Fibroblast of the conjunctiva (primary cell): ENCODE results near the gene LAMC3.

Experiments used
- DNase-seq: peaks from one replicate; pipeline ENCODE4 v3.0.0-alpha.2; 2010; ENCODE audit warnings: low read depth

Gene LAMC3

GRCh38 chr9:131011274-131012022 is 2.5 kb downstream of the LAMC3 start:
- no peak for DNase-seq

DNA sequence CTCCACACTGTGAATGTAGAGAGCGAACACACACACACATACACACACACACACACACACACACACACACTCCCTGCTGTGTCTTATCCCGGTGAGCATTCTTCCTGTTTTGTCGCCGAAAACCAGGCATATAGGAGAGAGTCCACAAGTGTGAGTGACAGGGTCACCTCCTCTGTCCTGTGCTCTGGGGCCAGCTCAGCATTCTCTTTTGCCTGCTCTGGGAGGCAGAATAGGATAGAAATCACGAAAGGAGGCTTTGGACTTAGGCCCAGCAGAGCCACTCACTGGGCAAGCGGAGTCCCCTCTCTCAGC is 3.0 kb downstream of the LAMC3 start:
- no peak for DNase-seq

DNA sequence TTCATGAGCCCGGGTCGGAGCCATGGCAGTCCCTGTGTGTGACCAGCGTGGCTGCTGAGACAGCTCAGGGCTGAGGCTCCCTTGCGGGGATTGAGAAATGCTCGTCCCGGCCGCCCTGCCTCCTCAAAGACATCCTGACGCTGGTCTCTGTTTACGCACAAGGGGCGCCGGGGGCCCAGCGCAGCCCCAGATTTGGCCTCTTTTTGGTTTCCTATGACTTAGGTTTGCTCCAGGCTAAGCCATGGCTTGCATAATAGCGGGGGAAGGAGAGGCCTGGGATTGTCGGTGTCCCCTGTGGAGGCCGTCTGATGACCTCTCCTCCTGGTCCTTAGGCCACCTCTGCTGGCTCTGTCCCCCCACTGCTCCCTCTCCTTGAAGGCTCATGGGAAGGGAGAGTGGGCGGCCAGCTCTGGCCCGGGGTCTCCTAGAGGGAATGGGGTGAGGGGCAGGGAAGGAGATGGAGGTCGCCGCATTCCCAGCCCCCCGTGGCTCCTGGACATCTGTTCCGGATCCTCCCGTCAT is 3.5 kb downstream of the LAMC3 start:
- no peak for DNase-seq

DNA sequence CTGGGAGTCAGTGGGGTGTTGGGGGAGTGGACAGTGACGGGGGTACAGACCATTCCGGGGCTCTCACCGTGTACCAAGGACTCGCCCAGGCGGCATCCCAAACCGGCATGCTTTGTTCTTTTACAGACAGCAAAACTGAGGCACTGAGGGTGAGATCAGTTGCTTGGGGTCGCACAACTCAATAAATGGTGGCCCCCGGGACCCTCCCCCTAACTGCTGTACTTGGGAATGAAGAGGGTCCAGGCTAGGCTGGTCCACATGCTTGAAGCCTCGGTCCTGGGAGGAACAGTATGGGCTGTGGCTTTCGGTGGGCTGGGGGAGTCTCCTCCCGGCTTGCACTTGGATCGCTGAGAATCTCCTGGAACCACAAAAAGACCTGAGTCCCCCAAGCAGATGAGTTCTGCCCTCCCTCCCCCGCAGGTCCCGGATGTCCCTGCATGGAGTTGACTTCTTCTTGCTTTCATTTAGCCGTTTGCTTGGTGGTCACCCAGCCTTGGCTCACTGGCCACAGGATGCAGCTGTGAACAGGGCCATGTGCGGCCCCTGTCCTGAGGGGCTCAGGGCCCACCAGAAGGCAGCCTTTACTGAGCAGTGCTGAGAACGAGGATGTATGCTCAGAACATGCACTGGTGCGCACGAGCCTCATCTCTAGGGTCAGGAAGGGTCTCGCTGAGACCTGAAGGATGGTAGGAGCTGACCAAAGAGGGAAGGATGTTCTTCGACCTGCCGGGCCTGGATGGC is 4.2 kb downstream of the LAMC3 start:
- no peak for DNase-seq

GRCh38 chr9:131013771-131014676 is 5.0 kb downstream of the LAMC3 start:
- no peak for DNase-seq

DNA sequence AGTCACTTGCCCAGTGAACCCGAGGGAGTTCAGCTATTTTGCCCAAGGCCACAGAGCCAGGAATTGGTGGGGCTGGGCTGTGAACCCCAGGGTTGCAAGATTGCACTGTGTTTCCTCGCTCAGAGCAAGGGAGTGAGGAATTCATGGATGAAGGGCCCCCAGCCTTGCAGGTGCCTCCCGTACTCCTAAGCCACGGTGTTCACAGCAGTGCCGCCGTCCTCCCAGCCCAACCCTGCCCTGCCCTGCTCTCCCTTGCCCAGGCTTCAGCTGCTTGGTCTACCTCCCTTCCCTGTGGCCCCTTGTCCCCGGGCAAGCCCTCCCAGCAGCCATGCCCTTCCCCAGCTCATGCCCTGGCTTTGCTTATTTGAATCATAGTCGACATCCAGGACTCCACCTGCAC is 6.1 kb downstream of the LAMC3 start:
- no peak for DNase-seq

GRCh38 chr9:131015876-131016397 is 7.0 kb downstream of the LAMC3 start:
- no peak for DNase-seq

GRCh38 chr9:131017067-131017466 is 8.1 kb downstream of the LAMC3 start:
- no peak for DNase-seq

- DNase-seq, result no peak
These were observed 9.6 kb downstream of the LAMC3 start for GRCh38 chr9:131018621-131019020.

DNA sequence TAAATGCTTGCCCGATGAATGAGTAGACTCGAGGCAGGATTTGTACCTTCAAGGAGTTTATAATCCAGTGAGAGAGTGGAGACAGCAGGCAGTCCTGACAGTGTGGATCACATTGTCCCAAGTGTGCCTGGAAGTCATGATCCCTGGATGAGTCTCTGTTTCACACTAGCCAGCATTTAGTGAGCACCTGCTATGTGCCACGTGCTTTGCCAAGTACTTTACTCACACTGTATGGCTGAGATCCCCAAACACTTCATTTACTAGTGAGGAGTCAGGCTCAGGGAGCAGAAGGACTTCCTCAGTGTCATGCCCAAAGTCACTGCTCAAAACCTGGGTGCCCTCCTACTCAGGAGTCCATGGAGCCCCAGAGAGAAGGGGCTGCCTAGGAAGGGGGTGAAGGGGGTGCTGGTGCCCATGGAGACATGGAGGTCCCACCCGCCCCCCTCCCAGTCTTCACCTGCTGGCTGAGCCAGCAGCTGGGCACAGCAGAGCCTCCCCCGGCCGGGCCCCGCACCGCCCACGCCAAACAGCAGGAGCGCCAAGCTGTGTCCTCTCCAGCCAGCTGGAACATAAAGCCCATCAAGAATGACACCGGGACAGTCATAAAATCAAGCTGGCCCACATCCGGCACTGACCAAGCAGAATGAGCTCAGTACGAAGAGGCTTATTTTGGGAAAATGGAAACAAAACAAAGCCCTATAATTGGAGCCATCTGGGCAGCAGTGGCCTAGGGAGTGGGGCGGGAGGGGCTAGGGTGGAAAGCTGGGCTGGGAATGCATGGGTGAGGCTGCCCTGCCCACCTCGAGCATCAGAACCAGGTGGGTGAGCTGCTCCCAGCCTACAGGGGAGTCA is 10.6 kb downstream of the LAMC3 start:
- peak; percentile 6 for DNase-seq

DNA sequence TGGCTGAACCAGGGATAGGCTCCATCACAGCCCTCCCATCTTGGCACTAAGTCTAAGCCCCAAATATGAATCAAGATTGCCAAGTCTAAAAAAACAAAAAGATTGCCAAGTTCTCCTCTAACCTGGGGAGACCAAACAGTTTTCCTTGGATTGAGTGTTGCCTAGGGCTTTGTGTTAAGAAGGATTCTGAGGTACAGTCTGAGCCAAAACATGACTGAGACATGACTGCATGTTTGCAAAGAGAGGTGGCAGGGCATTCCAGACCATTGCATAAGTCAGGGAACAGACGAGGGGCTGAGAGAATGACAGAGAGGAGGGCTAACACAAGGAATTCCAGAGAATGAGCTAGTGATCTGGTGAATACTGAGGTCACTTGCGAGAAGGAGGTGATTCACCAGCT is 11.4 kb downstream of the LAMC3 start:
- DNase-seq, result peak; percentile 24

GRCh38 chr9:131020862-131021261 is 11.9 kb downstream of the LAMC3 start:
- no peak for DNase-seq

DNA sequence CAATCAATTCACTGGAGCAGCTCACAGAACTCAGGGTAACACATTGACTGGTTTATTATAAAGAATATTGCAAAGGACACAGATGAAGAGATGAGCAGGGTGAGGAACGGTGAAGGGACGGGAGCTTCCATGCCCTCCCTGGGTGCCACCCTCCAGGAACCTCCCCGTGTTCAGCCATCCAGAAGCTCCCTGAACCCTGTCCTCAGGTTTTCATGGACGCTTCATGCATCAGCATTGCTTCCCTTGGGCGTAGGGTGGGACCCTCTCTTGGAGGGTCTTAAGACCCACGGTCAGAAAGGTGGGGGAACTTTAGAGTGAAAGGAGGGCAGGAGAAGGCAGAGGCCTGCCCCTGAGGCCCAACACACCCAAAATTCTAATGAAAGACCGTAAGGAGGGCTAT is 12.8 kb downstream of the LAMC3 start:
- DNase-seq, result no peak

GRCh38 chr9:131024978-131025868 is 16.2 kb downstream of the LAMC3 start:
- no peak for DNase-seq

DNA sequence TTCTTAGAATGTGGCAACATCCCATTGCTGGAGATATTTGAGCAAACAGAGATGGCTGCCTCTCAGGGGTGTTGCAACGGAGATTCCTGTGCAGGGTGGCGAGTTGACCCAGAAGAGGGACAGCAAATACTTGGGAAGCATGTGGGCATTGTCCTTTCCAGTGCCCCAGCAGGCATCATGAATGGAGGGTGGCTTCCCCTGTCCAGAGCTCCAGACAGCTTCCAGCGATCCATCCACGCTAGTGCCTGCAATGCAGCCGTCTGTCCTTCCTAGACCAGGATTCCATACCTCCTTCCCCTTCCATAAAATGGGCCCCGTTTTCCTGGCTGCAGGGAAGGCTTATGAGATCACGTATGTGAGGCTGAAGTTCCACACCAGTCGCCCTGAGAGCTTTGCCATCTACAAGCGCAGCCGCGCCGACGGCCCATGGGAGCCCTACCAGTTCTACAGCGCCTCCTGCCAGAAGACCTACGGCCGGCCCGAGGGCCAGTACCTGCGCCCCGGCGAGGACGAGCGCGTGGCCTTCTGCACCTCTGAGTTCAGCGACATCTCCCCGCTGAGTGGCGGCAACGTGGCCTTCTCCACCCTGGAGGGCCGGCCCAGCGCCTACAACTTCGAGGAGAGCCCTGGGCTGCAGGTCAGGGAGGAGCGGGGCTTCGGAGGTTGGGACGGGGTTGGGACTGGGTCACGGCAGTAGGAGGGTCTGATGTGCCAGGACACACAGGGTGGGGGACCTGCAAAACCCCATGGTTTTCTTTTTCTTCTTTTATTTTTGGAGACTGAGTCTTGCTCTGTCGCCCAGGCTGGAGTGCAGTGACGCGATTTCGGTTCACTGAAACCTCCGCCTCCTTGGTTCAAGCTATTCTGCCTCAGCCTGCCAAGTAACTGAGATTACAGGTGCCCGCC is 17.2 kb downstream of the LAMC3 start:
- DNase-seq, result no peak

GRCh38 chr9:131027048-131027871 is 18.3 kb downstream of the LAMC3 start:
- no peak for DNase-seq

- DNase-seq, result no peak
These were observed 18.9 kb downstream of the LAMC3 start for GRCh38 chr9:131027872-131028179.

DNA sequence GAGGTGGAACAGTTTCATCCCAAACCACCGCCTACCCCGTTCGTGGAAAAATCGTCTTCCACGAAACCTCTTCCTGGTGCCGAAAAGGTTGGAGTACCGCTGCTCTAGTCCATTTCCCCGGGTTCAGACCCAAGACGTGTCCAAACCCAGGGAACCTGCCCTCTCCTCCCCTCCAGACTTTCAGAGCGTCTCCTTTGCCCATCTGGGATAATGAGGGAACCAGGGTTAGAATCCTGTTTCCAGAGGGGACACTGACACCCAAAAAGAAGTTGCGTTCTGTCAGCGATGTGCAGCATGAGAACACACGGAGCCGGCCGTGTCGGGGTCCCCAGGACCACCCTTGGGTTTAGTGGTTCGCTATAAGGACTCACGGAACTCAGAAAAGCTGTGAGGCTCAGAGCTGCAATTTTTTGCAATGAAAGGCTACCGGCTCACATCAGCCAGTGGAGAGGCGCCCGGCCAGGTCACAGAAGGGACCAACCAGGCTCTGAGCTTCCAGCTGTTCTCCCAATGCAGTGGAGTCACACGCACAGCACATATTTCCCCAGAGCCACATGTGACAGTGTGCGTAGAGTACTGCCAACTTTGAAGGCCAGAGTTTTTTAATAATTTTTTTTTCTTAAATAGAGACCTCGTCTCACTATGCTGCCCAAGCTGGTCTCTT is 19.4 kb downstream of the LAMC3 start:
- DNase-seq, result no peak
